Measurements from ENCODE around the gene CACNA2D1.

- TF ChIP-seq EP300 (IDR thresholded peaks at IDR 0.05; ENCODE audit: borderline replicate concordance) (no peak), YY1 (IDR thresholded peaks at IDR 0.05; ENCODE audit: low read depth) (no peak), RAD21 (IDR thresholded peaks at IDR 0.05; ENCODE audit: low read depth) (peak; percentile 58), CEBPB (IDR thresholded peaks at IDR 0.05) (no peak), CREB1 (IDR thresholded peaks at IDR 0.05; ENCODE audit: low read depth) (no peak), TAF1 (IDR thresholded peaks at IDR 0.05; ENCODE audit: low read depth) (no peak), TCF12 (IDR thresholded peaks at IDR 0.05; ENCODE audit: low read depth) (no peak), EGR1 (IDR thresholded peaks at IDR 0.05) (no peak)
- TF ChIP-seq, protein P1, sequence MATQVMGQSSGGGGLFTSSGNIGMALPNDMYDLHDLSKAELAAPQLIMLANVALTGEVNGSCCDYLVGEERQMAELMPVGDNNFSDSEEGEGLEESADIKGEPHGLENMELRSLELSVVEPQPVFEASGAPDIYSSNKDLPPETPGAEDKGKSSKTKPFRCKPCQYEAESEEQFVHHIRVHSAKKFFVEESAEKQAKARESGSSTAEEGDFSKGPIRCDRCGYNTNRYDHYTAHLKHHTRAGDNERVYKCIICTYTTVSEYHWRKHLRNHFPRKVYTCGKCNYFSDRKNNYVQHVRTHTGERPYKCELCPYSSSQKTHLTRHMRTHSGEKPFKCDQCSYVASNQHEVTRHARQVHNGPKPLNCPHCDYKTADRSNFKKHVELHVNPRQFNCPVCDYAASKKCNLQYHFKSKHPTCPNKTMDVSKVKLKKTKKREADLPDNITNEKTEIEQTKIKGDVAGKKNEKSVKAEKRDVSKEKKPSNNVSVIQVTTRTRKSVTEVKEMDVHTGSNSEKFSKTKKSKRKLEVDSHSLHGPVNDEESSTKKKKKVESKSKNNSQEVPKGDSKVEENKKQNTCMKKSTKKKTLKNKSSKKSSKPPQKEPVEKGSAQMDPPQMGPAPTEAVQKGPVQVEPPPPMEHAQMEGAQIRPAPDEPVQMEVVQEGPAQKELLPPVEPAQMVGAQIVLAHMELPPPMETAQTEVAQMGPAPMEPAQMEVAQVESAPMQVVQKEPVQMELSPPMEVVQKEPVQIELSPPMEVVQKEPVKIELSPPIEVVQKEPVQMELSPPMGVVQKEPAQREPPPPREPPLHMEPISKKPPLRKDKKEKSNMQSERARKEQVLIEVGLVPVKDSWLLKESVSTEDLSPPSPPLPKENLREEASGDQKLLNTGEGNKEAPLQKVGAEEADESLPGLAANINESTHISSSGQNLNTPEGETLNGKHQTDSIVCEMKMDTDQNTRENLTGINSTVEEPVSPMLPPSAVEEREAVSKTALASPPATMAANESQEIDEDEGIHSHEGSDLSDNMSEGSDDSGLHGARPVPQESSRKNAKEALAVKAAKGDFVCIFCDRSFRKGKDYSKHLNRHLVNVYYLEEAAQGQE (IDR thresholded peaks at IDR 0.05; ENCODE audit: low read depth): no peak
- TF ChIP-seq, protein P2, sequence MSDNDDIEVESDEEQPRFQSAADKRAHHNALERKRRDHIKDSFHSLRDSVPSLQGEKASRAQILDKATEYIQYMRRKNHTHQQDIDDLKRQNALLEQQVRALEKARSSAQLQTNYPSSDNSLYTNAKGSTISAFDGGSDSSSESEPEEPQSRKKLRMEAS (IDR thresholded peaks at IDR 0.05): no peak
- TF ChIP-seq, protein P3, sequence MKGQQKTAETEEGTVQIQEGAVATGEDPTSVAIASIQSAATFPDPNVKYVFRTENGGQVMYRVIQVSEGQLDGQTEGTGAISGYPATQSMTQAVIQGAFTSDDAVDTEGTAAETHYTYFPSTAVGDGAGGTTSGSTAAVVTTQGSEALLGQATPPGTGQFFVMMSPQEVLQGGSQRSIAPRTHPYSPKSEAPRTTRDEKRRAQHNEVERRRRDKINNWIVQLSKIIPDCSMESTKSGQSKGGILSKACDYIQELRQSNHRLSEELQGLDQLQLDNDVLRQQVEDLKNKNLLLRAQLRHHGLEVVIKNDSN (IDR thresholded peaks at IDR 0.05): no peak
Observed at GRCh38 chr7:82234457-82235049, 209.0 kb downstream of the CACNA2D1 start.

Measured in Ishikawa (cell line).